Measurements from ENCODE around the gene ZBTB4.
"Not testable (repeated sequence)": the region's sequence is repeated elsewhere in the genome, so short reads cannot be mapped to it uniquely, and the experiment has no call there.

The ZBTB4 gene

GRCh38 chr17:7476494-7476893, 2.9 kb downstream of the ZBTB4 start:
- no peak overlapping the region for H2AFZ ChIP-seq (ENCODE audit: low read depth)
- no peaks in the 10 kb centered on the region for H3K27me3 ChIP-seq (ENCODE audit: insufficient read depth, low read depth)
- no peaks in the 10 kb centered on the region for H3K36me3 ChIP-seq (ENCODE audit: insufficient read depth)
- H3K9ac ChIP-seq, result no peak overlapping the region
- H3K4me1 ChIP-seq (ENCODE audit: low read depth, poor library complexity, severe bottlenecking), result no peaks in the 10 kb centered on the region
- no peak overlapping the region for H3K27ac ChIP-seq
- H3K4me2 ChIP-seq, result no peak overlapping the region
- no peak overlapping the region for H3K4me3 ChIP-seq (IDR thresholded peaks at IDR 0.05; ENCODE audit: insufficient read depth, low read depth, low read length)
- no peak for TF ChIP-seq CTCF (conservative IDR thresholded peaks at IDR 0.05; ENCODE audit: low read depth, low read length)
- no peaks in the 10 kb centered on the region for H3K79me2 ChIP-seq (ENCODE audit: insufficient read depth, low read depth)
- H4K20me1 ChIP-seq (ENCODE audit: insufficient read depth), result no peaks in the 10 kb centered on the region

GRCh38 chr17:7475764-7476422, 3.5 kb downstream of the ZBTB4 start:
- no peak overlapping the region for H2AFZ ChIP-seq (ENCODE audit: low read depth)
- no peaks in the 10 kb centered on the region for H3K36me3 ChIP-seq (ENCODE audit: insufficient read depth)
- H3K9ac ChIP-seq, result no peak overlapping the region
- no peaks in the 10 kb centered on the region for H3K27me3 ChIP-seq (ENCODE audit: insufficient read depth, low read depth)
- no peak overlapping the region for H3K27ac ChIP-seq
- no peaks in the 10 kb centered on the region for H4K20me1 ChIP-seq (ENCODE audit: insufficient read depth)
- H3K4me2 ChIP-seq, result no peak overlapping the region
- no peak for TF ChIP-seq CTCF (conservative IDR thresholded peaks at IDR 0.05; ENCODE audit: low read depth, low read length)
- H3K4me3 ChIP-seq (IDR thresholded peaks at IDR 0.05; ENCODE audit: insufficient read depth, low read depth, low read length), result no peak overlapping the region
- H3K4me1 ChIP-seq (ENCODE audit: low read depth, poor library complexity, severe bottlenecking), result no peaks in the 10 kb centered on the region
- H3K79me2 ChIP-seq (ENCODE audit: insufficient read depth, low read depth), result no peaks in the 10 kb centered on the region

GRCh38 chr17:7474767-7475166, 4.7 kb downstream of the ZBTB4 start:
- not testable (repeated sequence) for H3K4me3 ChIP-seq (IDR thresholded peaks at IDR 0.05; ENCODE audit: insufficient read depth, low read depth, low read length); H3K4me1 ChIP-seq (ENCODE audit: low read depth, poor library complexity, severe bottlenecking); H3K79me2 ChIP-seq (ENCODE audit: insufficient read depth, low read depth); H3K4me2 ChIP-seq; H4K20me1 ChIP-seq (ENCODE audit: insufficient read depth); H3K36me3 ChIP-seq (ENCODE audit: insufficient read depth); H2AFZ ChIP-seq (ENCODE audit: low read depth); H3K9ac ChIP-seq; H3K27me3 ChIP-seq (ENCODE audit: insufficient read depth, low read depth); H3K27ac ChIP-seq

- H3K4me3 ChIP-seq (IDR thresholded peaks at IDR 0.05; ENCODE audit: insufficient read depth, low read depth, low read length), result no peak overlapping the region
- no peak overlapping the region for H3K4me2 ChIP-seq
- no peak overlapping the region for H3K9ac ChIP-seq
- no peak overlapping the region for H3K27ac ChIP-seq
- H3K4me1 ChIP-seq (ENCODE audit: low read depth, poor library complexity, severe bottlenecking), result no peaks in the 10 kb centered on the region
- H3K27me3 ChIP-seq (ENCODE audit: insufficient read depth, low read depth), result no peaks in the 10 kb centered on the region
- no peaks in the 10 kb centered on the region for H3K36me3 ChIP-seq (ENCODE audit: insufficient read depth)
- H4K20me1 ChIP-seq (ENCODE audit: insufficient read depth), result no peaks in the 10 kb centered on the region
- no peak for TF ChIP-seq CTCF (conservative IDR thresholded peaks at IDR 0.05; ENCODE audit: low read depth, low read length)
- H2AFZ ChIP-seq (ENCODE audit: low read depth), result no peak overlapping the region
- no peaks in the 10 kb centered on the region for H3K79me2 ChIP-seq (ENCODE audit: insufficient read depth, low read depth)
Observed at GRCh38 chr17:7471729-7472128, 7.7 kb downstream of the ZBTB4 start.

GRCh38 chr17:7470457-7470973, 8.9 kb downstream of the ZBTB4 start:
- H3K27ac ChIP-seq; H3K4me2 ChIP-seq; H2AFZ ChIP-seq (ENCODE audit: low read depth); H3K79me2 ChIP-seq (ENCODE audit: insufficient read depth, low read depth); H3K36me3 ChIP-seq (ENCODE audit: insufficient read depth); H3K9ac ChIP-seq; H4K20me1 ChIP-seq (ENCODE audit: insufficient read depth); H3K27me3 ChIP-seq (ENCODE audit: insufficient read depth, low read depth); H3K4me3 ChIP-seq (IDR thresholded peaks at IDR 0.05; ENCODE audit: insufficient read depth, low read depth, low read length); H3K4me1 ChIP-seq (ENCODE audit: low read depth, poor library complexity, severe bottlenecking): not testable (repeated sequence)

GRCh38 chr17:7469843-7470242, 9.6 kb downstream of the ZBTB4 start:
- H3K36me3 ChIP-seq (ENCODE audit: insufficient read depth); H3K27me3 ChIP-seq (ENCODE audit: insufficient read depth, low read depth); H3K9ac ChIP-seq; H4K20me1 ChIP-seq (ENCODE audit: insufficient read depth); H3K27ac ChIP-seq; H3K4me2 ChIP-seq; H2AFZ ChIP-seq (ENCODE audit: low read depth); H3K4me1 ChIP-seq (ENCODE audit: low read depth, poor library complexity, severe bottlenecking); H3K4me3 ChIP-seq (IDR thresholded peaks at IDR 0.05; ENCODE audit: insufficient read depth, low read depth, low read length); H3K79me2 ChIP-seq (ENCODE audit: insufficient read depth, low read depth): not testable (repeated sequence)

Data from KMS-11 (cell line).